H1 (cell line): ENCODE measurements around the gene PMP22. TPM values are rescaled to one million over a fixed set of nuclear protein-coding genes. Genes with fewer than 3 reads are reported as not detected.

Source experiments
- RAD21 ChIP-seq, 2 experiments: IDR thresholded peaks in 1 of 2; conservative IDR thresholded peaks in 1 of 2; 2 replicates each; pipeline ENCODE4 v1.6.1; 2011; ENCODE audit warnings: low read depth in 2 of 2, low read length in 2 of 2, improper control_type of control experiment in 1 of 2, inconsistent platforms in 1 of 2, mild to moderate bottlenecking in 1 of 2, moderate library complexity in 1 of 2
- TEAD4 ChIP-seq: IDR thresholded peaks from 2 replicates; pipeline ENCODE4 v1.6.1; 2012; ENCODE audit warnings: low read depth, low read length, inconsistent platforms, mixed read lengths
- polyA plus RNA-seq, 7 experiments: library from polyadenylated mRNA; depleted of rRNA in 3 of 7; stranded (reverse) in 5 of 7; unstranded in 2 of 7; fragments of >200 nt in 5 of 7; fragments of 200-250 nt in 2 of 7; gene quantifications; 1 replicate in 5 of 7; 2 replicates in 1 of 7; 4 replicates in 1 of 7; pipeline versions ENCODE4 v1.2.1 to v1.2.3, GENCODE V29; 2011 to 2013; ENCODE audit warnings: missing spikeins in 2 of 7, mixed read lengths in 2 of 7
- total RNA-seq: library from RNA; stranded (reverse); fragmentation: NEBNext Ultra II Directional; extraction: Animal tissue kit (Norgen Biotek cat#: 25700); gene quantifications from 2 replicates; pipeline ENCODE4 v1.2.1, GENCODE V29; 2021
- TF ChIP-seq, protein P1 (sequence below): fragments of 300-600 bp; sonication (generic); IDR thresholded peaks from 2 replicates; pipeline ENCODE4 v1.7.1; 2012; ENCODE audit warnings: low read length, moderate library complexity, mild to moderate bottlenecking, inconsistent platforms; ENCODE audit not compliant: insufficient replicate concordance

Gene PMP22
- total and polyA plus RNA-seq, 2 of the 8 experiments (the other 6 are each of a cell fraction or from before 2014, with no cell fraction given), result 0.84 to 4.9 TPM

DNA sequence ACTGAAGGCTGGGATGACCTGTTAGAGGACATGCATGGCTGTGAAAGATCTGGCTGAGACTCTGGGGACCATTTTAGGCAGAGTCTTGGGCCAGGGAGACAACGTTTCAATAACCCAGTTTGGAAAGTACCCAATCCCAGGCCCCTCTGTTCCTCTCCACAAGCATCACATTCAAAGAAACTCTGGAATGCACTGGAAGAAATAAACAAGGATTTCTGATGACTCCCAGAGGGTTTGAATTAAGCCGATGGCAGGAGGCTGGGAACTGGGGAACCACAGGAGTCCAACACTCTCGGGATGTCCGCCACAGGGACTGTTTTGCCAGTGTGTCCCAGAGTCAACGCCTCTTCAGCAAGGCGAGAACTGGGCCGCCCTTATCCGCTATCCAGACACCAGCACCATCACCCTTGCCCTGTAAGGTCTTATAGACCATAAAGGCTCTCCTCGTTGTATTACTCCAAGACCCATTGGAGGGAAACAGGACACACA is 3.3 kb downstream of the PMP22 start (continued):
- TF ChIP-seq, protein P1, sequence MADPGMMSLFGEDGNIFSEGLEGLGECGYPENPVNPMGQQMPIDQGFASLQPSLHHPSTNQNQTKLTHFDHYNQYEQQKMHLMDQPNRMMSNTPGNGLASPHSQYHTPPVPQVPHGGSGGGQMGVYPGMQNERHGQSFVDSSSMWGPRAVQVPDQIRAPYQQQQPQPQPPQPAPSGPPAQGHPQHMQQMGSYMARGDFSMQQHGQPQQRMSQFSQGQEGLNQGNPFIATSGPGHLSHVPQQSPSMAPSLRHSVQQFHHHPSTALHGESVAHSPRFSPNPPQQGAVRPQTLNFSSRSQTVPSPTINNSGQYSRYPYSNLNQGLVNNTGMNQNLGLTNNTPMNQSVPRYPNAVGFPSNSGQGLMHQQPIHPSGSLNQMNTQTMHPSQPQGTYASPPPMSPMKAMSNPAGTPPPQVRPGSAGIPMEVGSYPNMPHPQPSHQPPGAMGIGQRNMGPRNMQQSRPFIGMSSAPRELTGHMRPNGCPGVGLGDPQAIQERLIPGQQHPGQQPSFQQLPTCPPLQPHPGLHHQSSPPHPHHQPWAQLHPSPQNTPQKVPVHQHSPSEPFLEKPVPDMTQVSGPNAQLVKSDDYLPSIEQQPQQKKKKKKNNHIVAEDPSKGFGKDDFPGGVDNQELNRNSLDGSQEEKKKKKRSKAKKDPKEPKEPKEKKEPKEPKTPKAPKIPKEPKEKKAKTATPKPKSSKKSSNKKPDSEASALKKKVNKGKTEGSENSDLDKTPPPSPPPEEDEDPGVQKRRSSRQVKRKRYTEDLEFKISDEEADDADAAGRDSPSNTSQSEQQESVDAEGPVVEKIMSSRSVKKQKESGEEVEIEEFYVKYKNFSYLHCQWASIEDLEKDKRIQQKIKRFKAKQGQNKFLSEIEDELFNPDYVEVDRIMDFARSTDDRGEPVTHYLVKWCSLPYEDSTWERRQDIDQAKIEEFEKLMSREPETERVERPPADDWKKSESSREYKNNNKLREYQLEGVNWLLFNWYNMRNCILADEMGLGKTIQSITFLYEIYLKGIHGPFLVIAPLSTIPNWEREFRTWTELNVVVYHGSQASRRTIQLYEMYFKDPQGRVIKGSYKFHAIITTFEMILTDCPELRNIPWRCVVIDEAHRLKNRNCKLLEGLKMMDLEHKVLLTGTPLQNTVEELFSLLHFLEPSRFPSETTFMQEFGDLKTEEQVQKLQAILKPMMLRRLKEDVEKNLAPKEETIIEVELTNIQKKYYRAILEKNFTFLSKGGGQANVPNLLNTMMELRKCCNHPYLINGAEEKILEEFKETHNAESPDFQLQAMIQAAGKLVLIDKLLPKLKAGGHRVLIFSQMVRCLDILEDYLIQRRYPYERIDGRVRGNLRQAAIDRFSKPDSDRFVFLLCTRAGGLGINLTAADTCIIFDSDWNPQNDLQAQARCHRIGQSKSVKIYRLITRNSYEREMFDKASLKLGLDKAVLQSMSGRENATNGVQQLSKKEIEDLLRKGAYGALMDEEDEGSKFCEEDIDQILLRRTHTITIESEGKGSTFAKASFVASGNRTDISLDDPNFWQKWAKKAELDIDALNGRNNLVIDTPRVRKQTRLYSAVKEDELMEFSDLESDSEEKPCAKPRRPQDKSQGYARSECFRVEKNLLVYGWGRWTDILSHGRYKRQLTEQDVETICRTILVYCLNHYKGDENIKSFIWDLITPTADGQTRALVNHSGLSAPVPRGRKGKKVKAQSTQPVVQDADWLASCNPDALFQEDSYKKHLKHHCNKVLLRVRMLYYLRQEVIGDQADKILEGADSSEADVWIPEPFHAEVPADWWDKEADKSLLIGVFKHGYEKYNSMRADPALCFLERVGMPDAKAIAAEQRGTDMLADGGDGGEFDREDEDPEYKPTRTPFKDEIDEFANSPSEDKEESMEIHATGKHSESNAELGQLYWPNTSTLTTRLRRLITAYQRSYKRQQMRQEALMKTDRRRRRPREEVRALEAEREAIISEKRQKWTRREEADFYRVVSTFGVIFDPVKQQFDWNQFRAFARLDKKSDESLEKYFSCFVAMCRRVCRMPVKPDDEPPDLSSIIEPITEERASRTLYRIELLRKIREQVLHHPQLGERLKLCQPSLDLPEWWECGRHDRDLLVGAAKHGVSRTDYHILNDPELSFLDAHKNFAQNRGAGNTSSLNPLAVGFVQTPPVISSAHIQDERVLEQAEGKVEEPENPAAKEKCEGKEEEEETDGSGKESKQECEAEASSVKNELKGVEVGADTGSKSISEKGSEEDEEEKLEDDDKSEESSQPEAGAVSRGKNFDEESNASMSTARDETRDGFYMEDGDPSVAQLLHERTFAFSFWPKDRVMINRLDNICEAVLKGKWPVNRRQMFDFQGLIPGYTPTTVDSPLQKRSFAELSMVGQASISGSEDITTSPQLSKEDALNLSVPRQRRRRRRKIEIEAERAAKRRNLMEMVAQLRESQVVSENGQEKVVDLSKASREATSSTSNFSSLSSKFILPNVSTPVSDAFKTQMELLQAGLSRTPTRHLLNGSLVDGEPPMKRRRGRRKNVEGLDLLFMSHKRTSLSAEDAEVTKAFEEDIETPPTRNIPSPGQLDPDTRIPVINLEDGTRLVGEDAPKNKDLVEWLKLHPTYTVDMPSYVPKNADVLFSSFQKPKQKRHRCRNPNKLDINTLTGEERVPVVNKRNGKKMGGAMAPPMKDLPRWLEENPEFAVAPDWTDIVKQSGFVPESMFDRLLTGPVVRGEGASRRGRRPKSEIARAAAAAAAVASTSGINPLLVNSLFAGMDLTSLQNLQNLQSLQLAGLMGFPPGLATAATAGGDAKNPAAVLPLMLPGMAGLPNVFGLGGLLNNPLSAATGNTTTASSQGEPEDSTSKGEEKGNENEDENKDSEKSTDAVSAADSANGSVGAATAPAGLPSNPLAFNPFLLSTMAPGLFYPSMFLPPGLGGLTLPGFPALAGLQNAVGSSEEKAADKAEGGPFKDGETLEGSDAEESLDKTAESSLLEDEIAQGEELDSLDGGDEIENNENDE, result no peak
- TF ChIP-seq RAD21 (IDR thresholded peaks at IDR 0.05 in 1 of 2, conservative IDR thresholded peaks at IDR 0.05 in 1 of 2; ENCODE audit: low read depth in 2 of 2, low read length in 2 of 2), result no peak
- no peak for TF ChIP-seq TEAD4
